D721Med (cell line): Measurements from ENCODE around the gene DNAJC8.

ENCODE experiments used
- DNase-seq: peaks from one replicate; pipeline ENCODE4 v3.0.0; 2011; ENCODE audit warnings: low spot score; ENCODE audit not compliant: insufficient read length
- FAIRE-seq: peaks from 2 replicates; lab custom pipeline; 2011; peaks lifted over from hg19 to GRCh38; lab: Jason Lieb, UNC
- CTCF ChIP-seq: IDR thresholded peaks from 2 replicates; pipeline ENCODE4 v1.5.1; 2012; ENCODE audit warnings: mild to moderate bottlenecking, control low read depth; ENCODE audit not compliant: insufficient read depth; ENCODE audit errors: missing control alignments

Gene DNAJC8

GRCh38 chr1:28243685-28244311 lies 11.0 kb upstream of the DNAJC8 start:
- no peak for TF ChIP-seq CTCF
- DNase-seq (no peak), FAIRE-seq (no peak)

- DNase-seq (no peak), FAIRE-seq (no peak)
- no peak for TF ChIP-seq CTCF
Measured at GRCh38 chr1:28241638-28242241, 8.9 kb upstream of the DNAJC8 start.

DNA sequence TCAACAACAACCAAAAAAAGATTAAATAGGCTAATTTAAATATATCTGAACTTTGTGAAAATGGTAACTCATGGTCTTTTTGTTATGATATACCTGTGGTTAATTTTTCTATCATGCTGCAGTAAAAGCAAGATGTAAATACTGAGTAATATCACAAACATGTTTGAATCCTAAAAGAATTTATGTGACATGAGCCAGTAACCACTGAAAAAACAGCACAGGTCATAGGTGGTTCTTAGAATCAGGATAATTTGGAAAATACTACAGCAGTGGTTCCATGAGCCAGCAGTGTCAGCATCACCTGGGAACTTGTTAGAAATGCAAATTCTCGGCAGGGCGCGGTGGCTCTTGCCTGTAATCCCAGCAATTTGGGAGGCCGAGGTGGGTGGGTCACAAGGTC lies 7.2 kb upstream of the DNAJC8 start:
- FAIRE-seq: no peak
- TF ChIP-seq CTCF: no peak
- DNase-seq: no peak

DNA sequence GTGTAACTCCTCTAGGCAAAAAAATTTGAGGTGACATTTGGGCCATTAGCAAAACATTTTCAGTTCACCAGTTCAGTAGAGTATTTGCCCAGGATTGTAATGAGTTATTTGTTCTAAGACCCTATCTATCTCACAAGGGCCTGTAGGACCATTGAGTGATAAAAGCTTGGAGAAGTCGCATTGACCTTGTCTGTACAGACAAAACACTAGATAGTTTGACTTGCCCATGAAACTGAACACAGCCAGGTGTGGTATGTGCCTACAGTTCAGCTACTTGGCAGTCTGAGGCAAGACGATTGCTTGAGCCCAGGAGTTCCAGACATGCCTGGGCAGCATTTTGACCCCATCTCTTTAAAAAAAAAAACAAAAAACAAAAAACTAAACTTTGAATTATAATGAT lies 6.2 kb upstream of the DNAJC8 start:
- no peak for FAIRE-seq
- no peak for TF ChIP-seq CTCF
- no peak for DNase-seq

GRCh38 chr1:28236656-28237322 lies 4.0 kb upstream of the DNAJC8 start:
- TF ChIP-seq CTCF: no peak
- no peak for FAIRE-seq
- no peak for DNase-seq

GRCh38 chr1:28235755-28236655 lies 3.2 kb upstream of the DNAJC8 start, which contains the start of gene ATP5IF1:
Gene ATP5IF1, plus strand, starts transcription at chr1:28236124. Its CDS starts 60 bp downstream, at chr1:28236184.
- FAIRE-seq (no peak), DNase-seq (peak; percentile 95)
- no peak for TF ChIP-seq CTCF
